Endometrium (tissue), 2 donors: ENCODE measurements around the gene TRIM15.
"Not testable (repeated sequence)": the region's sequence is repeated elsewhere in the genome, so short reads cannot be mapped to it uniquely, and the experiment has no call there.

Experiments
- FAIRE-seq: peaks from 2 replicates; lab custom pipeline; 2012; peaks lifted over from hg19 to GRCh38; lab: Jason Lieb, UNC
- donor health status: control.
- donor health status: control.

Gene TRIM15

GRCh38 chr6:30163918-30164654 lies 740 bp downstream of the TRIM15 start:
- no peak for FAIRE-seq

GRCh38 chr6:30164714-30165113 lies 1.4 kb downstream of the TRIM15 start:
- no peak for FAIRE-seq

- FAIRE-seq: not testable (repeated sequence)
Observed at GRCh38 chr6:30165238-30165637, 1.9 kb downstream of the TRIM15 start.

- no peak for FAIRE-seq
Observed at GRCh38 chr6:30167101-30167500, 3.8 kb downstream of the TRIM15 start.

GRCh38 chr6:30168741-30169140 lies 5.4 kb downstream of the TRIM15 start:
- no peak for FAIRE-seq

- no peak for FAIRE-seq
Observed at GRCh38 chr6:30169658-30170614, 6.6 kb downstream of the TRIM15 start.

- no peak for FAIRE-seq
Observed at GRCh38 chr6:30171677-30172471, 8.5 kb downstream of the TRIM15 start.

- no peak for FAIRE-seq
Observed at GRCh38 chr6:30172681-30173080, 9.3 kb downstream of the TRIM15 start.

- no peak for FAIRE-seq
Observed at GRCh38 chr6:30175765-30176164, 12.4 kb downstream of the TRIM15 start.

GRCh38 chr6:30178837-30179236 lies 15.5 kb downstream of the TRIM15 start:
- FAIRE-seq: no peak

GRCh38 chr6:30180145-30180544 lies 16.8 kb downstream of the TRIM15 start:
- FAIRE-seq: no peak

GRCh38 chr6:30184417-30185031 lies 21.2 kb downstream of the TRIM15 start:
- no peak for FAIRE-seq

- no peak for FAIRE-seq
Observed at GRCh38 chr6:30185846-30186484, 22.6 kb downstream of the TRIM15 start.

GRCh38 chr6:30188541-30188940 lies 25.2 kb downstream of the TRIM15 start:
- FAIRE-seq: no peak

GRCh38 chr6:30192076-30192475 lies 28.7 kb downstream of the TRIM15 start:
- no peak for FAIRE-seq

GRCh38 chr6:30194797-30195690 lies 31.7 kb downstream of the TRIM15 start:
- FAIRE-seq: no peak

- FAIRE-seq: no peak
Observed at GRCh38 chr6:30195951-30196350, 32.6 kb downstream of the TRIM15 start.

- no peak for FAIRE-seq
Observed at GRCh38 chr6:30196376-30196775, 33.0 kb downstream of the TRIM15 start.

- FAIRE-seq: no peak
Observed at GRCh38 chr6:30198166-30199084, 35.1 kb downstream of the TRIM15 start.
